ENCODE results near the gene FYCO1.

The FYCO1 gene

GRCh38 chr3:45983770-45984169 lies 11.9 kb downstream of the FYCO1 start:
- no peak for DNase-seq

- no peak for DNase-seq
Observed at GRCh38 chr3:45981346-45982074, 14.1 kb downstream of the FYCO1 start.

- DNase-seq = no peak
Observed at GRCh38 chr3:45980819-45981218, 14.8 kb downstream of the FYCO1 start.

- DNase-seq = no peak
Observed at GRCh38 chr3:45980229-45980813, 15.3 kb downstream of the FYCO1 start.

GRCh38 chr3:45979378-45979777 lies 16.2 kb downstream of the FYCO1 start:
- no peak for DNase-seq

GRCh38 chr3:45978006-45978761 lies 17.4 kb downstream of the FYCO1 start:
- DNase-seq = no peak

- no peak for DNase-seq
Observed at GRCh38 chr3:45976191-45977091, 19.2 kb downstream of the FYCO1 start.

GRCh38 chr3:45975686-45976085 lies 19.9 kb downstream of the FYCO1 start:
- no peak for DNase-seq

GRCh38 chr3:45974686-45975085 lies 20.9 kb downstream of the FYCO1 start:
- DNase-seq = no peak

- no peak for DNase-seq
Observed at GRCh38 chr3:45972534-45973402, 22.9 kb downstream of the FYCO1 start.

- DNase-seq = no peak
Observed at GRCh38 chr3:45969953-45970352, 25.7 kb downstream of the FYCO1 start.

GRCh38 chr3:45969116-45969515 lies 26.5 kb downstream of the FYCO1 start:
- no peak for DNase-seq

- no peak for DNase-seq
Observed at GRCh38 chr3:45968706-45969105, 26.9 kb downstream of the FYCO1 start.

- no peak for DNase-seq
Observed at GRCh38 chr3:45968149-45968548, 27.5 kb downstream of the FYCO1 start.

- DNase-seq = no peak
Observed at GRCh38 chr3:45967724-45968123, 27.9 kb downstream of the FYCO1 start.

- DNase-seq = no peak
Observed at GRCh38 chr3:45966950-45967640, 28.5 kb downstream of the FYCO1 start.

GRCh38 chr3:45966371-45966791 lies 29.2 kb downstream of the FYCO1 start:
- no peak for DNase-seq

GRCh38 chr3:45965653-45966052 lies 30.0 kb downstream of the FYCO1 start:
- no peak for DNase-seq

GRCh38 chr3:45965253-45965652 lies 30.4 kb downstream of the FYCO1 start:
- DNase-seq = no peak

GRCh38 chr3:45964139-45964538 lies 31.5 kb downstream of the FYCO1 start:
- DNase-seq = no peak

- no peak for DNase-seq
Observed at GRCh38 chr3:45962033-45962432, 33.6 kb downstream of the FYCO1 start.
